Astrocyte (in vitro differentiated cells and primary cell): ENCODE results near the gene ZNF213.

Experiments used
- CTCF ChIP-seq: IDR thresholded peaks from 2 replicates; pipeline ENCODE4 v1.5.1; 2011; ENCODE audit warnings: low read depth, mild to moderate bottlenecking, inconsistent platforms, low read length, moderate library complexity; ENCODE audit not compliant: insufficient read depth
- EZH2 ChIP-seq: IDR thresholded peaks from 2 replicates; pipeline ENCODE4 v1.6.1; 2012; ENCODE audit warnings: mild to moderate bottlenecking, low read length, inconsistent platforms; ENCODE audit not compliant: insufficient read depth

- TF ChIP-seq CTCF: no peak
- no peak for TF ChIP-seq EZH2
Measured at GRCh38 chr16:3134338-3135125, at the start of gene ZNF213.
